SK-N-SH (cell line): ENCODE measurements around the gene FBN2.

Experiments
- CHD2 ChIP-seq: fragments of 150-350 bp; IDR thresholded peaks from 2 replicates; pipeline ENCODE4 v1.6.1; 2018; ENCODE audit warnings: low read length; ENCODE audit not compliant: partially characterized antibody
- CTCF ChIP-seq: fragments of 200-600 bp; sonication (generic); IDR thresholded peaks from 2 replicates; pipeline ENCODE4 v1.6.1; 2017; ENCODE audit warnings: antibody characterized with exemption, mild to moderate bottlenecking, moderate library complexity
- EP300 ChIP-seq, 2 experiments: IDR thresholded peaks; 2 replicates each; pipeline versions ENCODE4 v1.4.0 to v1.6.1; 2012; ENCODE audit warnings: borderline replicate concordance in 1 of 2, low read depth in 1 of 2, low read length in 1 of 2
- RFX5 ChIP-seq: IDR thresholded peaks from 2 replicates; pipeline ENCODE4 v1.6.1; 2012; ENCODE audit warnings: mild to moderate bottlenecking, improper control_type of control experiment, low read length
- RXRA ChIP-seq: IDR thresholded peaks from 2 replicates; pipeline ENCODE4 v1.4.0; 2012; ENCODE audit warnings: low read depth, mild to moderate bottlenecking, borderline replicate concordance
- TAF1 ChIP-seq: IDR thresholded peaks from 2 replicates; pipeline ENCODE4 v1.6.1; 2012; ENCODE audit warnings: low read depth, mild to moderate bottlenecking, low read length, moderate library complexity, borderline replicate concordance
- TF ChIP-seq, protein P1 (sequence below): IDR thresholded peaks from 2 replicates; pipeline ENCODE4 v1.6.1; 2012; ENCODE audit warnings: mild to moderate bottlenecking, low read depth, low read length, moderate library complexity

- TF ChIP-seq EP300 (IDR thresholded peaks at IDR 0.05; ENCODE audit: borderline replicate concordance in 1 of 2, low read depth in 1 of 2, low read length in 1 of 2) (no peak), CTCF (no peak), TAF1 (no peak), RFX5 (no peak), CHD2 (no peak), RXRA (no peak)
- TF ChIP-seq, protein P1, sequence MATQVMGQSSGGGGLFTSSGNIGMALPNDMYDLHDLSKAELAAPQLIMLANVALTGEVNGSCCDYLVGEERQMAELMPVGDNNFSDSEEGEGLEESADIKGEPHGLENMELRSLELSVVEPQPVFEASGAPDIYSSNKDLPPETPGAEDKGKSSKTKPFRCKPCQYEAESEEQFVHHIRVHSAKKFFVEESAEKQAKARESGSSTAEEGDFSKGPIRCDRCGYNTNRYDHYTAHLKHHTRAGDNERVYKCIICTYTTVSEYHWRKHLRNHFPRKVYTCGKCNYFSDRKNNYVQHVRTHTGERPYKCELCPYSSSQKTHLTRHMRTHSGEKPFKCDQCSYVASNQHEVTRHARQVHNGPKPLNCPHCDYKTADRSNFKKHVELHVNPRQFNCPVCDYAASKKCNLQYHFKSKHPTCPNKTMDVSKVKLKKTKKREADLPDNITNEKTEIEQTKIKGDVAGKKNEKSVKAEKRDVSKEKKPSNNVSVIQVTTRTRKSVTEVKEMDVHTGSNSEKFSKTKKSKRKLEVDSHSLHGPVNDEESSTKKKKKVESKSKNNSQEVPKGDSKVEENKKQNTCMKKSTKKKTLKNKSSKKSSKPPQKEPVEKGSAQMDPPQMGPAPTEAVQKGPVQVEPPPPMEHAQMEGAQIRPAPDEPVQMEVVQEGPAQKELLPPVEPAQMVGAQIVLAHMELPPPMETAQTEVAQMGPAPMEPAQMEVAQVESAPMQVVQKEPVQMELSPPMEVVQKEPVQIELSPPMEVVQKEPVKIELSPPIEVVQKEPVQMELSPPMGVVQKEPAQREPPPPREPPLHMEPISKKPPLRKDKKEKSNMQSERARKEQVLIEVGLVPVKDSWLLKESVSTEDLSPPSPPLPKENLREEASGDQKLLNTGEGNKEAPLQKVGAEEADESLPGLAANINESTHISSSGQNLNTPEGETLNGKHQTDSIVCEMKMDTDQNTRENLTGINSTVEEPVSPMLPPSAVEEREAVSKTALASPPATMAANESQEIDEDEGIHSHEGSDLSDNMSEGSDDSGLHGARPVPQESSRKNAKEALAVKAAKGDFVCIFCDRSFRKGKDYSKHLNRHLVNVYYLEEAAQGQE: no peak
These were observed 266.1 kb downstream of the FBN2 start for GRCh38 chr5:128271859-128272464.
